Epithelial cell of esophagus (primary cell): Measurements from ENCODE around the gene TALDO1.

Experiments used
- DNase-seq: peaks from one replicate; pipeline ENCODE4 v3.0.0; 2010; ENCODE audit warnings: low read depth
- H3K4me3 ChIP-seq: 2 replicates; pipeline ENCODE4 v1.5.1; 2011; ENCODE audit warnings: mild to moderate bottlenecking, low read length, control low read depth
- TF ChIP-seq, protein P1 (sequence below): IDR thresholded peaks from 2 replicates; pipeline ENCODE4 v1.5.1; 2011; ENCODE audit warnings: low read depth, mild to moderate bottlenecking, low read length, control low read depth, inconsistent platforms; ENCODE audit not compliant: insufficient read depth; ENCODE audit errors: missing control alignments

TALDO1 gene

GRCh38 chr11:794766-795633, 47.7 kb downstream of the TALDO1 start:
- peak overlapping the region; percentile 80 for H3K4me3 ChIP-seq
- TF ChIP-seq, protein P1, sequence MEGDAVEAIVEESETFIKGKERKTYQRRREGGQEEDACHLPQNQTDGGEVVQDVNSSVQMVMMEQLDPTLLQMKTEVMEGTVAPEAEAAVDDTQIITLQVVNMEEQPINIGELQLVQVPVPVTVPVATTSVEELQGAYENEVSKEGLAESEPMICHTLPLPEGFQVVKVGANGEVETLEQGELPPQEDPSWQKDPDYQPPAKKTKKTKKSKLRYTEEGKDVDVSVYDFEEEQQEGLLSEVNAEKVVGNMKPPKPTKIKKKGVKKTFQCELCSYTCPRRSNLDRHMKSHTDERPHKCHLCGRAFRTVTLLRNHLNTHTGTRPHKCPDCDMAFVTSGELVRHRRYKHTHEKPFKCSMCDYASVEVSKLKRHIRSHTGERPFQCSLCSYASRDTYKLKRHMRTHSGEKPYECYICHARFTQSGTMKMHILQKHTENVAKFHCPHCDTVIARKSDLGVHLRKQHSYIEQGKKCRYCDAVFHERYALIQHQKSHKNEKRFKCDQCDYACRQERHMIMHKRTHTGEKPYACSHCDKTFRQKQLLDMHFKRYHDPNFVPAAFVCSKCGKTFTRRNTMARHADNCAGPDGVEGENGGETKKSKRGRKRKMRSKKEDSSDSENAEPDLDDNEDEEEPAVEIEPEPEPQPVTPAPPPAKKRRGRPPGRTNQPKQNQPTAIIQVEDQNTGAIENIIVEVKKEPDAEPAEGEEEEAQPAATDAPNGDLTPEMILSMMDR: no peak
- DNase-seq: no peak

DNA sequence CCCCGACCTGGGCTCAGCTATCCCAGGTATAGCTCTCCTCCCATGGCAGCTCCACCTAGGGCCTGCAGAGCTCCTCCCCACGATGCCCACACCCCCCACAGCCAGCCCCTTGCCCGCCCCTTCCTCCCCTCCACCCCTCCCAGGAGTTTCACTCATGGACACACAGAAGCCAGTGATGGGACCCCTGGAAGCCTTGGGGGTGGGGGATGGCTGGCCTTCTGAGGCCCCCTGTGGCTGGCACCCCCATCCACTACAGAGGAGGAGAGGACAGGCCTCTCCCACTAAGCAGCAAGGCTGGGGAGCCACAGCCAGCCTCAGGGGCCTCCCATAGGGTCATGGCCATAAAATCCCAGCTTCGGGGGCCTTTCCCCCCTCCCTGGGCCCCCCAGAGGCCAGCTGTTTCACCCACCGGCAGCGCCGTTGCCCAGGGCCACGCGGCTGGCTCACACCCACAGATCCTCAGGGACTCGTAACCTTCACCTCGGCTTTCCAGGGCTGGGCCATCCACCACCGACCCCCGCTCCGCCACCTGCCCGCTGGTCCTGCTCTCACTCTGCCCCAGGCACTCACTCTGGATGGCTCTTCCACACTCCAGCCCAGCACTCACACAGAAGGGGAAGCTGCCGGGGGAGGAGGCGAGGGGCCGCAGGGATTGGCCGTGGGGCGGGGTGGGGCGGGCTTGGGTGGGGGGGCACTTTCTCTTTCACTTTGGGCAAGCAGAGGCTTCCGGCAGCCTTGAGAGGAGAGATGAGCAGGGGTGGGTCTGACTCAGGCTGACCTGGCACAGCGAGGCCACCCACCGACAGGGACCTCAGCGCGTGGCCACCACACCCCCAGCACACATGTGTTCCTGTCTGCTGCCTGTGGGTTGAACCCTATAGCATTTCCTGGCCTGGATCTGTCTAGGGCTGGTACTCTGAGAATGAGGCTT, 48.6 kb downstream of the TALDO1 start:
- peak; percentile 77 for DNase-seq
- peak overlapping the region; percentile 80 for H3K4me3 ChIP-seq
- TF ChIP-seq, protein P1: no peak

DNA sequence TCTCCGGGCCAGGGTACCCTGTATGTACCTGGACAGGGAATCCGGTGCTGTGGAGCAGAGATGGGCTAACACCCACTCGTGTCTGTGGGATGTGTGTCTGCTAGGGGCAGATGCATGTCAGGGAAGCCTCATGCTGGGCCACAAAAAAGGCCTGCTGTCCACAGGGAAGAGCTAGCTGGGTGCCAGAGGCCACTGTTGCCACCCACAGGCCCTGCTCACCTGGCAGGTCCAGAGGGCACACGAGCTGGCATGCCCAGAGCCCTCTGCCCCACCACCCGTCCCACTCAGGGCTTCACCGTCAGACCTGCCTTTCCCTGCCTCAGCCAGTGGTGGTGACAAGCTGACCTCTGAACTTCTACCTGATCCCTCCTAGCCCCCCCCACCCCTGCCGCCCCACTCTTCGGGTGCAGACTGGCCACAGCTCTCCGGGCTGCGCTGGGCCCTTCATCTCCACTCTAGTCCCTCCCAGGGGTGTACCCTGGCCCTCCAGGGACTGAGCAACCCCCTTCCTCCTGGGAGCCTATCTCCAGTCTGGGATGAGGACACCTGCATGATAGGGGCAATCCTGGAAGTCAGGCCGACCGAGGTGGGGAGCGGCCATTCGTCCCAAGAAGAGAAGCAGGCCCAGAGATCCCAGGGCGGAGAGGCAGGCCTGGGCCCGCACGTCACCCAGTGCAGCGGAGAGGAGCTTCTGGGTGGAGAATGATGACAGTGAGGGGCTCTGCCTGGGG, 49.5 kb downstream of the TALDO1 start:
- H3K4me3 ChIP-seq: peak overlapping the region; percentile 80
- TF ChIP-seq, protein P1: no peak
- no peak for DNase-seq

DNA sequence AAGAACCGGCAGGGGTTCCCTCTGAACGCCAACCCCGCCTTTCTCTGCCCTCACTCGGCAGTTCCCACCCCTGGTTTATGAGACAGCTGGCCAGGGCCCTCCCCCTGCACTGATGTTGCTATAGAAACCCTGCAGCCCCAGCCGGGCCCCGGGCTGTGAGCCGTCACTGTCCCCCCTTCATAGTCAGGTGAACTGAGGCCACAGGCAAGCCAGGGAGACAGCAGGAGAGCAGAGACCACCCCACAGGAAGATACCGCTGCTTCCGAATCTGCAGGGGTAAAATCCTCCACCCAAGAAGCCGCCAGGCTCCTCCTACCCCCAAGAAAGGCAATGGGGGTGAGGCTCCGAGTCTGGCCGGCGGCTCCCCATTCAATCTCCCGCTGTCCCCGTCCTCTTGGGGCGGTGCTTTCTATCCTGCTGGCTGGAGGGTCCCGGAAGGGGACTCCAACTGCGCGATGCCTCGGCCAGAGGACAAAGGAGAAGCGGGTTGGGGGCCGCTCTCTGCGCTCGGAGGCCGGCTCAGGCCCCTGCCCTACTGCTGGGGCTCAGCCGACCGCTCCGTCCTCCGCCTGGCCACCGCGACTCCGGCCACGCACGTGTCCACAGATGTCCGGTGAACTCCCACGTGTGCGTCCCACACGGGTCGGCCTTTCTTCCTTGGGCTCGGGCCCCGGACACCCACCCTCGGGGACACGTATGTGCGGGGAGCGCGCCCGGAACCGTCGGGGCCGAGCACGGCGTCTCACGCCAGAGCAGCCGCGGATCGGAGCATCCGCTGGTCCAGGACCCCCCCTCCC, 50.2 kb downstream of the TALDO1 start:
- H3K4me3 ChIP-seq: peak overlapping the region; percentile 80
- TF ChIP-seq, protein P1: no peak
- DNase-seq: peak; percentile 80

DNA sequence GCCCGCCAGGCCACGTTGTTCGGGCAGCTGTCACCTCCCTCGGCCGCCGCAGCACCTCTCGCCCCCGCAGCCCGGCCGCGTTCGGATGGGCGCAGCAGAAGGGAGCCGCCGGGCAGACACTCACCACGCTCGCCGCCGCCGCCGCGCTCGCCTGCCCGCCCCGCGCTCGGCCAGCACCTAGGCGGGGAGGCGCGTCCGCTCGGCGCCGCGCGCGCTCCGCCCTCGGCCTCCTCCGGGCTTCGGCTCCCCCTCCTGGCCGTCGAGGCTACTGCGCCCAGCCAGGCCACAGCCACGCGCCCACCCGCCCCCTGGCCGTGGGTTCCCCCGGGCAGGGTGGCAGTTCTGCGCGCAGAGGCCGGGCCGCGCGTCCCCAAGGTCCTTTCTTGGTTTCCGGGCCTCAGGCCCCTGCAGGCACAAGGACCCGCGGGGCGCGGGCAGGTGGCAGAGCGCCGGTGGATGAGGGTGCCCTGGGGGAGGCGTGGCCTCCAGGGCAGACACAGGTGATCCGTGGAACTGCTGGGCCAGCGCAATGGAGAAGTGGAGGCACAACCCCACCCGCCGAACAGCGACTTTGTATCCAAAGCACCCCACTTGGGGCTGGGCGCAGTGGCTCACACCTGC, 50.9 kb downstream of the TALDO1 start, which contains the start of gene SLC25A22:
TSS of gene SLC25A22 (minus strand) at position 189 of the 621 bp plus-strand sequence. CDS start 3,275 bp downstream, outside the sequence.
- TF ChIP-seq, protein P1: peak; percentile 44
- peak within 1 kb of the TSS; percentile 80 for H3K4me3 ChIP-seq
- peak; percentile 87 for DNase-seq
